HG03060 (cell line): Measurements from ENCODE around the gene PRB3.

Experiments
- ATAC-seq: cut with Tn5 transposase; IDR thresholded peaks from one replicate; pipeline ENCODE4 v1.9.1; 2021; ENCODE audit warnings: low read depth, moderate number of reproducible peaks; ENCODE audit not compliant: unreplicated experiment

The PRB3 gene

DNA sequence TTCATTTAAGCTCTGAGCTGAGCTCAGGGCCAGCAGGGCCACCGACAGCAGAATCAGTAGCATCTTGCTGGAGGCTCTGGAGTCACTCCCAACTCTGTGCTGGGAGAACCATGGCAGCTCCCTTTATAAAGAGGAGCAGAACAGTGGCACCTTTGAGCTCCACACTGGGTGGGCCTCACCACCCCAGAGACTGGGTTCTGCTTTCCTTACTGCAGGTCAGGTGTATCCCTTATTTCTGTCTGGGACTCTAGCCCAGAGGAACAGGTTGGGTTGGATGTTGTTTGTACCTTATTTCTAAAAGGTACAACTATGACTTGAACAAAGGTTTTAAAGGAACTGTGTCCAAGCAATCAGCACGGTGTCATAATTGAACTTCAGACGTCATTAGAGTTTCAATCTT, at the start of gene PRB3:
TSS of gene PRB3 (minus strand) at position 101 of the 400 bp plus-strand sequence. CDS start at position 63, 38 bp downstream.
- ATAC-seq, result no peak

- ATAC-seq, result no peak
Observed at GRCh38 chr12:11310336-11310735, 40.8 kb upstream of the PRB3 start, which contains the start of gene PRB4. TSS of gene PRB4 (minus strand) at chr12:11310436. CDS start at chr12:11310398, 38 bp downstream.

GRCh38 chr12:11307143-11307542, 37.6 kb upstream of the PRB3 start:
- no peak for ATAC-seq

DNA sequence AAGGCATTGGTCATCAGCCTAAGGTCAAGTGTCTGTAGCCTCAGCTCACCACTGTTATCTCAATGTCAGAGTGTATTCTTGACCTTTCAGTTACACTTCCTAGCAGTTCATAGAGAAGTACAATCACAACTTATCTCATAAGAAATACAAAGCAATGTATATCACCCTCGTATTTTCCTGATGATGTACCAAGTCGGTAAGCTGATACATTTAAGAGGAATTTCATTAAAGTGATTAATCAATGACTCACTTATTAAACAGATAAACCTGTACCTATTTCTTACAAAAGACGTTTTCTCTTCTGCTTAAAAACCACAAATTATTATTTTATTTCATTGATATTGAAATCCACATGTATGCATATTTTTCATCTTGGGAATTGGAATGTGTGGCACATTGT, 3.9 kb upstream of the PRB3 start:
- ATAC-seq, result no peak

GRCh38 chr12:11264501-11264900, 5.0 kb downstream of the PRB3 start:
- no peak for ATAC-seq

DNA sequence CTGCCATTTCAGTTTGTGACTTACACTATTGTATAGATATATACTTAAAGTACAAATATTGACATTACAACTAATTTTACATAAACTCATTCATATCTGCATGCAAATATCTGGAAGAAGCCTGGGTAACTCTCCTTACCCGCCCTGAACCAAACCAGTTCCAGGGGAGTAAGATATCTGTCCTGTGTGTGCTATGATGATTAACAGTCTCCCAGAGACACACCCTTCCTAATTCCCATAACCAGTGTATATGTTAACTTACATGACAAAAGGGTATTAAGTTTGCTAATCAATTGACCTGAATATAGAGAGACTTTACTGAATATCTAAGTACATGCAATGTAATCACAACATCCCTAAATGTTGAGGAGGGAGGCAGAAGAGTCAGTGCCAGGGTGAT, 23.0 kb downstream of the PRB3 start:
- ATAC-seq, result no peak

- no peak for ATAC-seq
Observed at GRCh38 chr12:11242656-11243055, 26.9 kb downstream of the PRB3 start.

GRCh38 chr12:11240348-11240930, 29.1 kb downstream of the PRB3 start:
- no peak for ATAC-seq

GRCh38 chr12:11238275-11238674, 31.2 kb downstream of the PRB3 start:
- ATAC-seq, result no peak

DNA sequence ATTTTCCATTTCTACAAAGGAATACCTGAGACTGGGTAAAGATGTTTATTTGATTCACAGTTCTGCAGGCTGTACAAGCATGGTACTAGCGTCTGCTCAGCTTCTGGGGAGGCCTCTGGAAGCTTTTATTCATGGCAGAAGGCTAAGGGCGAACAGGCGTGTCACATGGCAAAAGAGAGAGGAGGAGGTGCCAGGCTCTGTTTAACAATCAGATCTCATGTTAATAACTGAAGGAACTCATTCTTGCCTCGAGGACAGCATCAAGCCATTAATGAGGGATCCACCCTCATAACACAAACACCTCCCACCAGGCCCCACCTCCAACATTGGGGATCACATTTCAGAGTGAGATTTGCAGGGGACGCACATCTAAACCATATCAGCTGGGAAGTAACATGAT, 36.0 kb downstream of the PRB3 start:
- ATAC-seq, result no peak

DNA sequence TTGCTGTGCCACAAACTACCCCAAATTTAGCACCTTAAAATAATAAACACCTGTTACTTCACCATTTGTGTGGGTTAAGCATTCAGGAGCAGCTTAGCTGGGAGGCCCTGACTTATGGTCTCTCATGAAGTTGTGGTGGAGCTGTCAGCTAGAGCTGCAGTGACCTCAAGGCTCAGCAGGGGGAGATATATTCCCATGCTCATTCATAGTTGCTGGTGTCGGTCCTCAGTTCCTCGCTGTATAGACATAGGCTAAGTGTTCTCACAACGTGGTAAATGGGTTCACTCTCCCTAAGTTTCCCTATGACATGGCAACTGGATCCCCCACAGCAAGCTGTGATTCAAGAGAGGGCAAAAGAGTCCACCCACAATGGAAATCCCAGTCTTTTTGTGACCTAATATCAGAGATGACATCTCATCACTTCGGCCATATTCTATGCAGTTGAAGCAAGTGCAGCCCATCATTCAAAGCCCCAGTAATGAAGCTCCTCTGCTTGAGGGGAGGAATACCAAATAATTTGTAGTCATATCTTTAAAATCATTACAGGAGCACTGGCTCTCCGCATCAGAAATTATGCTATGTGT, 41.1 kb downstream of the PRB3 start:
- ATAC-seq, result no peak

DNA sequence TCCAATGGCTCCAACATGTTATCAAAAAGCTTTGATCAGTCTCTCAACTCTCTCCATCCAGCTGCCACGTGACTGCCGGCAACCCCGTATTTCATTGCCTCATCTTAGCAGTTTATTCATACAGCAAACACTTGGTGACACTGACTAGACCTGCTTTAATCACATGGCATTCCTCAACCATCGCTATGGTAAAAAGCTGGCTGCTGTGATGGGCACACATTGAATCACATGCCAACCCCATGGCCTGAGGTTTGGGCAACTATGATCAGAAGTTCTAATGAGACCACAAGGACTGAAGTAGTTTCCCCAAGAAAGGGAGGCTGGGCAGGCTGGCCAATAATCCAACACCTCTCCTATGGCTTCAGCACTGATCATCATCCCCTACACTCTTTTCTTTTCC, 42.1 kb downstream of the PRB3 start:
- no peak for ATAC-seq
